ENCODE results near the gene PDE6A.

The PDE6A gene

GRCh38 chr5:149829954-149830353 is 114.6 kb downstream of the PDE6A start:
- TF ChIP-seq CTCF (IDR thresholded peaks at IDR 0.05): no peak
- Histone ChIP-seq H3K4me3 (no peak overlapping the region), H3K27ac (no peak overlapping the region)
- DNase-seq (ENCODE audit: low spot score): no peak

GRCh38 chr5:149828161-149829011 is 116.2 kb downstream of the PDE6A start:
- H3K4me3 ChIP-seq: no peak overlapping the region
- H3K27ac ChIP-seq: no peak overlapping the region
- no peak for DNase-seq (ENCODE audit: low spot score)
- TF ChIP-seq CTCF (IDR thresholded peaks at IDR 0.05): peak; percentile 68

- no peak for TF ChIP-seq CTCF (IDR thresholded peaks at IDR 0.05)
- Histone ChIP-seq H3K27ac (no peak overlapping the region), H3K4me3 (no peak overlapping the region)
- DNase-seq (ENCODE audit: low spot score): no peak
Measured at GRCh38 chr5:149827546-149827945, 117.0 kb downstream of the PDE6A start.

GRCh38 chr5:149827086-149827485 is 117.5 kb downstream of the PDE6A start:
- no peak overlapping the region for H3K4me3 ChIP-seq
- no peak for TF ChIP-seq CTCF (IDR thresholded peaks at IDR 0.05)
- no peak for DNase-seq (ENCODE audit: low spot score)
- no peak overlapping the region for H3K27ac ChIP-seq

- Histone ChIP-seq H3K27ac (no peak overlapping the region), H3K4me3 (no peak overlapping the region)
- TF ChIP-seq CTCF (IDR thresholded peaks at IDR 0.05): no peak
- no peak for DNase-seq (ENCODE audit: low spot score)
Measured at GRCh38 chr5:149826574-149826973, 118.0 kb downstream of the PDE6A start.

GRCh38 chr5:149824846-149825245 is 119.7 kb downstream of the PDE6A start:
- no peak for DNase-seq (ENCODE audit: low spot score)
- TF ChIP-seq CTCF (IDR thresholded peaks at IDR 0.05): no peak
- H3K4me3 ChIP-seq: no peak overlapping the region
- H3K27ac ChIP-seq: no peak overlapping the region

GRCh38 chr5:149824120-149824519 is 120.5 kb downstream of the PDE6A start:
- no peak overlapping the region for H3K4me3 ChIP-seq
- no peak for DNase-seq (ENCODE audit: low spot score)
- H3K27ac ChIP-seq: no peak overlapping the region
- TF ChIP-seq CTCF (IDR thresholded peaks at IDR 0.05): no peak
